Limb (tissue), 2 donors: ENCODE results near the gene IGSF6.
A peak's percentile ranks its signal among the peaks of the same experiment; 100 is the strongest.
"Not testable (repeated sequence)": the region's sequence is repeated elsewhere in the genome, so short reads cannot be mapped to it uniquely, and the experiment has no call there.

Source experiments
- DNase-seq, 2 donors: peaks; one replicate each; pipeline ENCODE4 v3.0.0-alpha.2; 2016; ENCODE audit errors: extremely low spot score in 2 of 2

IGSF6 gene, protein sequence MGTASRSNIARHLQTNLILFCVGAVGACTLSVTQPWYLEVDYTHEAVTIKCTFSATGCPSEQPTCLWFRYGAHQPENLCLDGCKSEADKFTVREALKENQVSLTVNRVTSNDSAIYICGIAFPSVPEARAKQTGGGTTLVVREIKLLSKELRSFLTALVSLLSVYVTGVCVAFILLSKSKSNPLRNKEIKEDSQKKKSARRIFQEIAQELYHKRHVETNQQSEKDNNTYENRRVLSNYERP

GRCh38 chr16:21652453-21652852 lies at the start of gene IGSF6:
Gene IGSF6 (minus strand): TSS chr16:21652608. CDS start chr16:21652598, 10 bp downstream.
- no peak for DNase-seq

DNA sequence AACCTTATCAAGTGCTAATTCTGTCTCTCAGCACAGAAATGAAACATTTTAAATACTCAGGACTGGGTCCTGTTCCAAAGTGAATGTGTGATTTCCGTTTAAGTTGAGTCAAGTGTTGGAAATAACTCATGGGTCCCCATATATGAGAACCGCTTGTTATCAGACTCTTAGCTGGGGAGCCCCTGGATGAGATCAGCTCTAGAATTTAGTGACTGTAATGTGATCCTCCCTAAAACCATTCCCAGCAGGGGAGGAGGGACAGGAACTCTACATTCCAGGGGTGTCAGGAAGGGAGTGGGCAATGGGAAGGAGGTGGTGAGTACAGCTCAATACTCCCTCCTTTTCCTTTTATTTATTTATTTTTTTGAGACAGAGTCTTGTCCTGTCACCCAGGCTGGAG lies 48.9 kb upstream of the IGSF6 start:
- no peak for DNase-seq

DNA sequence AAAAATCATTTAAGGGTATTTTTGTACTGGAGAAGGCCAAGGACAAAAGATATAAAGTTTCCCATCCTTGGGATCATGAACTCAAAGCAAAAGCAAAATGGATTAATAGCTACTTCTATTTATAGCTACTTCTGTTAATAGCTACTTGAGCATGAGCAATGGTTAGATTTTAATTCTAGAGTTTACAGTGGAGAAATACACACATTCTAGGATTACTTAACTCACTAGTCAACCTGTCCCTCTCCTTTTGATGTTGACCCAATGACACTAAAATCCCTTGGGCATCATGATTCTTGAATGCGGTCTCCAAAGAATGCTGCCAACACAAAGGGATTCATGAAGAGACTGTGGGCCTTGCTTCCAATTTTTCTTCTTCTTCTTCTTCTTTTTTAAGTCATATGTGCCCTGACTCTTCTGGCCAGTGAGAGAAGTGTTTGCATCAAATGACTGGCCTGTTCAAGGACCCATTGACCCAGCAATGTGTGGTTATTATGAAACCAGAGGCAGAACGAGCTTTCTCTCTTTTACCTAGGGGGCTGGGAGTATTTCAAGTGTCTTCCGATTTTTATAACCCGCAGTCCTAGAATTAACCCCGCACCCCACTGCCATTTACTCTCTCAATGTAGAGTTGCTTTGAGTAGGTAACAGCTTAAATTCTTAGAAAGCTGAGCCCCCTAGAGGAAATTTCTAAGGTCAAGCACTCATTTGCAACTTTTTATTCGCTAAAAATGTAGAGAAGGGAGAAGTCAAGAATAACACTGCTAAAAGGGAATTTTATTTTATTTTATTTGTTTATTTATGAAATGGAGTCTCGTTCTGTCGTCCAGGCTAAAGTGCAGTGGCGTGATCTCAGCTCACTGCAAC lies 46.0 kb upstream of the IGSF6 start:
- no peak for DNase-seq

- DNase-seq, result no peak
Measured at GRCh38 chr16:21697032-21697431, 44.6 kb upstream of the IGSF6 start.

DNA sequence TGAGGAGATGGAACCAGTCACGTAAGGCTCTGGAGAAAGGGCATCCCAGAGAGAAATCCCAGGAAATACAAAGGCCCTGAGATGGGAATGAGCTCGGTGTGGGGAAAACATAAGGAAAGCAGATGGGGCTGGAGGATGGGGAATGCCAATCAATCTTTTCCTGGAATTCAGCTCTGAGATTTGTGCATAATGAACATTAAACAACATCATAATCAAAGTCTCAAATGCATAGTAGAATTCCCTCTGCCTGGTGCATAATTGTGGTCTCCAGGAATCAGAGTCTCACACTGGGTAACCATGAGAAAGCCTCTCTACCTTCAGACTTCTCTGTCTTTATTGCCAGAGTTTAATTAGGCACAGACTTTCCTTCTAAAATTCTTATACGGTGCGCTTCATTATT lies 42.2 kb upstream of the IGSF6 start:
- DNase-seq, result no peak

DNA sequence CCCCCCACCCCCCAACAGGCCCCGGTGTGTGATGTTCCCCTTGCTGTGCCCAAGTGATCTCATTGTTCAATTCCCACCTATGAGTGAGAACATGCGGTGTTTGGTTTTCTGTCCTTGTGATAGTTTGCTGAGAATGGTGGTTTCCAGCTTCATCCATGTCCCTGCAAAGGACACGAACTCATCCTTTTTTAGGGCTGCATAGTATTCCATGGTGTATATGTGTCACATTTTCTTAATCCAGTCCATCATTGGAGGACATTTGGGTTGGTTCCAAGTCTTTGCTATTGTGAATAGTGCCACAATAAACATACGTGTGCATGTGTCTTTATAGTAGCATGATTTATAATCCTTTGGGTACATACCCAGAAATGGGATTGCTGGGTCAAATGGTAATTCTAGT lies 38.6 kb upstream of the IGSF6 start:
- not testable (repeated sequence) for DNase-seq

DNA sequence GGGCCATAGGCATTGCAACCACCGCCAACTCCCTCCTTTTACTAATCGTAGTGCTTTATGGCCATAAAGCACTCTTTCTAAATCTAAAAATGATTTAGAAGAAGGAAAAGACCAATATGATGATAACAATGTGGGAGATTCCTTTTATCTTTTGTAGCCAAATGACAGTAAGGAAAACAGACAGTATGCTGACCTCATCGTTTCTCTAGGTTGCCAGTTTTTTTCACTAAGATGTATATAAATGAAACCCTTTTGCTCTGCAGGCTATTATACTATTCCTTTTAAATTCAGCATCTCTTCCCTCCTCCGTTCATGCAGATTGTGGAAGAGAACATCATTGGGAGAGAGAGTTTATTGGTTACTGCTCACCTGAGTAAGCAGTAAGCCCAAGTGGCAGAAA lies 36.7 kb upstream of the IGSF6 start:
- no peak for DNase-seq

- peak in 1 of 2 donors; percentile 59 for DNase-seq
Measured at GRCh38 chr16:21685034-21685455, 32.6 kb upstream of the IGSF6 start.

GRCh38 chr16:21684199-21684598 lies 31.8 kb upstream of the IGSF6 start:
- no peak for DNase-seq

DNA sequence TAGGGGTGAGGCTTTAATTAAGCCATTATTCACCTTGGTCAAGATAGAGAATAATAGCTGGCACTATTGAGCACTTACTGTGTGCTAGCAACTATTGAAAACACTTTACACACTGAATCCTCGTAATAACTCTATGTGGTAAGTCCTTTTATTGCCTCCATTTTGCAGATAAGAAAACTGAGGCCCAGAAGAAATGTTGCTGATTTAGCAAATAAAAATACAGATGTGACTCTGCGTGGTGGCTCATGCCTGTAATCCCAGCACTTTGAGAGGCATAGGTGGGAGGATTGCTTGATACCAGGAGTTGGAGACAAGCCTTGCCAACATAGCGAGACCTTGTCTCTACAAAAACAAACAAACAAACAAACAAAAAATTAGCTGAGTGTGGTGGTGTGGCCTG lies 30.8 kb upstream of the IGSF6 start:
- no peak for DNase-seq

DNA sequence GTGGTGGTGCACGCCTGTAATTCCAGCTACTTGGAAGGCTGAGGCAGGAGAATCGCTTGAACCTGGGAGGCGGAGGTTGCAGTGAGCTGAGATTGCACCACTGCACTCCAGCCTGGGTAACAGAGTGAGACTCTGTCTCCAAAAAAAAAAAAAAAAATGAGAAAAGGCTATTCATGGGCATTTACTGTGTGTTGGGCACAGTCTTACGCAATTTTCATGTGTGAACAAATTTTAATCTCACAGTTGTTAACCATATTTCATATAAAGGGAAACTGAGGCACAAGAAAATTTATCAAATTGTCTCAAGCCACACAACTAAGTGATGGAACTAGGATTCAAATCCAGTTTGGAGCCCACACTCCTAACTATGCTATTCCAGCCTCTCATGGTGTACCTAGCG lies 28.3 kb upstream of the IGSF6 start:
- DNase-seq, result not testable (repeated sequence)

DNA sequence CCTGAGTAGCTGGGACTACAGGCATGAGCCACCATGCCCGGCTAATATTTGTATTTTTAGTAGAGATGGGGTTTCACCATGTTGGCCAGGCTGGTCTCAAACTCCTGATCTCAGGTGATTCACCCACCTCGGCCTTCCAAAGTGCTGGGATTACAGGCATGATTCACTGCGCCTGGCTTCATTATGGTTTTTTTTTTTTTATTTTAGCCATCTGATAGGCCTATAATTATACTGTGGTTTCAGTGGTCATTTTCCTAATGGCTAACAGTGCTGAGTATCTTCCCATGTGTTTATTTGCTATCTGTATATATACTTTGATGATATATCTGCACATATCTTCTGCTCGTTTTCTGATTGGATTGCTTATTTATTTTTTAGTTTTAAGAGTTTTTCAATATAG lies 22.0 kb upstream of the IGSF6 start:
- DNase-seq, result not testable (repeated sequence)

- DNase-seq, result no peak
Measured at GRCh38 chr16:21673469-21673868, 21.1 kb upstream of the IGSF6 start.

GRCh38 chr16:21667575-21667974 lies 15.2 kb upstream of the IGSF6 start:
- DNase-seq, result no peak

DNA sequence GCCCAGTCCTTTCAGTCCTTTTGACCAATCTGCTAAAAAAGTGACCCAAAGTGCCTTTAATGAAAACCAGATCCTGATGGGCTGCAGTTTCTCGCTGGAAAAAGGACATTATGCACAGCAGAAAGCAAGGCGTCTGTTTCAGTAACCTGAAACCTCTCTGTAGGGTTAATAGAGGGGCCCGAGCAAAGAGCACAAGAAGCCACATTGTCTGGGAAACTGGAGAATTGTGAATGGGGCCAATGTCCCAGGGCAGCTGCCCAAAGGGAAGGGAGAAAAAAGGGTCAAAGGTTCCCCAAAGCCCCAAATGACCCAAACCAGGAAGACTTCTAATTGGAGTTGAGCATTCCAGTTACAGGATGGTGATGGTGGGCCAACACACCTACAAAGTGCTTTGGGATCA lies 14.4 kb upstream of the IGSF6 start:
- DNase-seq, result no peak

DNA sequence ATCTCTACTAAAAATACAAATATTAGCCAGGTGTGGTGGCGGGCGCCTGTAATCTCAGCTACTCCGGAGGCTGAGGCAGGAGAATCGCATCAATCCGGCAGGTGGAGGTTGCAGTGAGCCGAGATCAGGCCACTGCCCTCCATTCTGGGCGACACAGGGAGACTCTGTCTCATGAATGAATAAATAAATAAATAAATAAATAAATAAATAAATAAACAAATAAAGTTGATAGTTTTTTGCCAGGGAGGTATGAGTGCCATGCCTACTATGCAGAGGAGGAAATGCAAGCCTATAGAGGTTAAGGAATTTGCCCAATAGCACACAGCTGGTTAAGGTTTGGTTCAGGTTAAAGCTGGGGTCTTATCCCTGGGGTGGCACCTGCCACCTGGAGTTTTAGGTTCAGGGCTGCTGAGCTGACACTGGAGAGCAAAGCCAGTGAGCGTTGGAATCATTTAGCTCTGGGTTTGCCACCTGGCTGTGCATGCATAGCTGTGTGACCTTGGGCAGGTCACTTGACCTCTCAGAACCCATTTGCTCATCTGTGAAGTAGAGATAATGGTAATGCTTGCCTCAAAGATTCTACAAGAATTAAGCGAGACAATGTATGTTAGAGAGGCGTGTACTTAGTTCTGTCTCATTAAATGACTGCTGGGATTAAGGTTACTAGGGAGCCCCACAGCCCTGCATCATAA lies 12.5 kb upstream of the IGSF6 start:
- no peak for DNase-seq

DNA sequence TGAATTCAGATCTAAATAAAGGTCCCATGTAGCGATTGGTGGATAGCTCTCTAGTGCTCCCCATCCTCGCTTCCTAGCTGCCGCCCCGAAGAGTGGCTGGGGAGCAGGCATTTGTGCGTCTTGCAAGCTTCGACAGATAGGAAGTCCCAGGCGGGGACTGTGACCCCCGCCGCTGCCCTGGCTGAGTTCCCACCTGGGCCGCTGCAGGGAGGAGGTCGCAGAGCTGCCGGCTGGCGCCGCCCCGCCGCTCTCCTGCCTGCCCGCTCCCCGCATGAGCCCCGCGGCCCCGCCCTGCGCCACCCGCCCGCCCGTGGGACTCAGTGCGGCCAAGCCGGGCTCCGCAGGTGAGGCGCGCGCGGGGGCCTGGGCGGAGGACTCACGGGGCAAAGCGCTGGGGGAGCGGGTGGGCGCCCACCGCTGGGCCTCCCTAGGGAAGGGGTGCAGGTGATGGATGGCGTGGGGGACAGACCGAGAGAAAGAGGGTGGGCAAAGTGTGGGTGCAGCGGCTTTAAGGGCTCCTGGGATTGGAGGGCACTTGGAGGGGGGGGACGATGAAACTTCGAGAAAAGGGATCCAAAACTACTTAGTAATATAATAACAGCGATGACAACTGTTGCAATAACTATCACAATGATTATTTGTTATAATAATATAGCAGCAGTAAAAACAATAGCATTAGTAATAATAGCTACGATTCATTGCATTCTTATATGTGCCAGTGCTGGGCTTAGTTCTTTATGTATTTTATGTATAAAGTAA lies 11.7 kb upstream of the IGSF6 start, which contains the start of gene OTOA:
TSS of gene OTOA (plus strand) at position 80 of the 759 bp plus-strand sequence. CDS start 14,547 bp downstream, outside the sequence.
- DNase-seq, result peak in 1 of 2 donors; percentile 45

DNA sequence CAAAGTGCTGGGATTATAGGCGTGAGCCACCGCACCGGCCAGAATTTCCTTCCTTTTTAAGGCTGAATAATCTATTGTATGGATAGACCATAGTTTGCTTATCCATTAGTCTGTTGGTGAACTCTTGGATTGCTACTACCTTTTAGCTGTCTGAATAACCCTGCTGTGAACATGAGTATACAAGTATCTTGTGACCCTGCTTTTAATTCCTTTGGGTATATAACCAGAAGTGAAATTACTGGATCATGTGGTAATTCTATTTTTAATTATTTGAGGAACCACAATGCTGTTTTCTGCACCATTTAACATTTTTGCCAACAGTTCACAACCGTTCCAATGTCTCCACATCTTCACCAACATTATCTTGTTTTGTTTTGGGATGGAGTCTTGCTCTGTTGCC lies 6.7 kb upstream of the IGSF6 start:
- no peak for DNase-seq

DNA sequence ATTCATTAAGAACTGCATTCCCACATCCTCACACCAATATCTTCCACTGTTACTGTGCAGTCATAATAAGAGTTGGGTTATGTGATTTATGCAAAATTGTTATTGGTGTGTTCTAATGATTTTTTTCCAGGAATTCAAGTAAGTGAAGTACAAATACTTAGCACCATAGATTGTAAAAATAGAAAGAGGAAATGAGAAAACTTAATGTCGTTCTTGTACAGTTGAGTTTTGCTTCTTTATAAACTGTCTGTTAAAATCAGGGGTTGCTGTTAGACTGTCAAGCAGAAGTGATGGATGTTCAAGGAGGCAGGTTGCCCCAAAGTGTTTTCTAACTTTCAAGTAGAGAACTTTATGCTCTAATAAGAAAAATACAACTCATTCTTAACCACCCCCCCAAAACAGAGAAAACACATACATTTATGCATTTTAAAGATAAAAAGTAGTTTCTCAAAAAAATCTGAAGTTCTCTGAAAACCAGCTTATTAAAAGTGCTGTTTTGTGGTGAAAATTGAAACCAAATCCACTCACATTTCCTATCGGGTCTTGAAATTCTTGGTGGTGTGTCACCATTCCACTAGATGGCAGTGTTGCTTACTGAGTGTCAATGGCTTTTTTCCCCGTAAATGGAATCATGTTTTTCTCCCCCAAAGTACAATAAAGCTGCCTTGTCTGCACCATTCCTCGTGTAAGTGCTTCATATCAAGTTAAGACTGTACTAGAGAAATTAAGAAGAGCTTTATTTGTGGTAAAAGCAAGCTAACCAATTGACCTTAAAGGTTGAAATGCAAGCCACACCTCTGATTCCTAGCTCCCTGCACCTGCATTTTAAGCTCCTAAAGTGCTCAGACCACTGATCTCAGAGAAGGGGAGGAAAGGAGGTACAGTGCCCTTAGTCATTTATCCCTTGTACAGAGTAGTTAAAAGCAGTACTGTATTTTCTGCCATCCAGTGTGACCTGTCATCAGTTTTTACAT lies 4.7 kb upstream of the IGSF6 start:
- DNase-seq, result peak in 1 of 2 donors; percentile 76

- DNase-seq, result no peak
Measured at GRCh38 chr16:21654881-21655280, 2.5 kb upstream of the IGSF6 start.
